ENCODE measurements around the gene CD37.

Gene CD37

DNA sequence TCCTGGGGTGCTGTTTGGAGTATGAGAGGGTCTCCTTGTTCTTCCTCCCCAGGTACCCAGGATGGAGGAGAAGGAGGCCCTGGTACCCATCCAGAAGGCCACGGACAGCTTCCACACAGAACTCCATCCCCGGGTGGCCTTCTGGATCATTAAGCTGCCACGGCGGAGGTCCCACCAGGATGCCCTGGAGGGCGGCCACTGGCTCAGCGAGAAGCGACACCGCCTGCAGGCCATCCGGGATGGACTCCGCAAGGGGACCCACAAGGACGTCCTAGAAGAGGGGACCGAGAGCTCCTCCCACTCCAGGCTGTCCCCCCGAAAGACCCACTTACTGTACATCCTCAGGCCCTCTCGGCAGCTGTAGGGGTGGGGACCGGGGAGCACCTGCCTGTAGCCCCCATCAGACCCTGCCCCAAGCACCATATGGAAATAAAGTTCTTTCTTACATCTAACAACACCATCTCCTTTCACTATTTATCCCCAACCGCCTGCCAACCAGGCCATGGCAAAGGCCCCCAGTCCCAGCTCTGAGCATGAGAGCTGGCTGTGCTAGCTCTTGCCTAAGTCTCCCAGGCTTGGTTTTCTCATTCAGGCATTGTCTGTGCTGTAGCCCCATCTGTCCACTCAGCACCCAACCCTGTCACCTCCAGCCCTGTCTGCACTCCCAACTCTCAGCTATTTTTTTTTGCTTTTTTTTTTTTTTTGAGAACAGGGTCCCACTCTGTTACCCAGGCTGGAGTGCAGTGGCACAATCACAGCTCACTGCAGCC, 39.6 kb downstream of the CD37 start:
- Histone ChIP-seq H4K20me1 (no peaks in the 10 kb centered on the region), H3K9me3 (replicated peaks in 1 of 11) (peaks cover 9 to 20% (median 13%) of the 10 kb centered on the region in 11 experiments), H3K27me3 (0 out of 22 replicates have a peak, but pooled peaks cover 0 to 4% (median 0%) of the 10 kb centered on the region in 11 experiments), H3K4me3 (no peak overlapping the region), H3K4me2 (peak overlapping the region in 8 of 11 experiments; percentile 6 to 68 (median 41); a peak in 10 of 22 replicates), H3K27ac (no peak overlapping the region), H3K4me1 (peaks cover 0 to 36% (median 20%) of the 10 kb centered on the region in 10 experiments; a peak in 13 of 20 replicates), H3K36me3 (peaks cover 0 to 3% (median 0%) of the 10 kb centered on the region in 11 experiments; a peak in 2 of 22 replicates), H3K9ac (no peak overlapping the region)
- no peak for TF ChIP-seq Cebpa-rat (IDR thresholded peaks at IDR 0.05)

DNA sequence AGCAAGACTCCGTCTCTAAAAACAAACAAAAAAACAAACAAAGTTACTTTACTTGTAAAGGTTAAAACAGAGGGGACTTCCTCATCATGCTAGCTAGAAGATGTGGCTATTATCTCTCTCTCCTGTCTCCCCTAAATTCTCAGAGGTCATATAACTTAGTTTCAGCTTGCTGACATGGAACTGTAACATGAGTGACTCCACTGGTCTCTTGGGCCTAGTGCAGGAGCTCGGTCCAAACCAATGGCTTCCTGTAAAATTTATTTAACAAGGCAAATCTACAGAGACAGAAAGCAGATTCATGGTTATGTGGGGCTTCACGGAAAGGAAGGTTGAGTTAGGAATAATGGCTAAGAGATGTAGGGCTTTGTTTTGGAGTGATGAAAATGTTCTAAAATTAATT, 43.3 kb downstream of the CD37 start:
- H3K9me3 ChIP-seq (replicated peaks in 1 of 11): peaks cover 21 to 24% (median 23%) of the 10 kb centered on the region in 11 experiments
- TF ChIP-seq Cebpa-rat (IDR thresholded peaks at IDR 0.05): no peak
- no peaks in the 10 kb centered on the region for H3K27me3 ChIP-seq
- H3K36me3 ChIP-seq: no peaks in the 10 kb centered on the region
- peak overlapping the region in 3 of 11 experiments; percentile 0 to 33 (median 27); a peak in 3 of 22 replicates for H3K4me2 ChIP-seq
- no peaks in the 10 kb centered on the region for H4K20me1 ChIP-seq
- H3K9ac ChIP-seq: no peak overlapping the region
- H3K4me1 ChIP-seq: peaks cover 0 to 36% (median 20%) of the 10 kb centered on the region in 10 experiments; a peak in 13 of 20 replicates
- no peak overlapping the region for H3K27ac ChIP-seq
- no peak overlapping the region for H3K4me3 ChIP-seq

DNA sequence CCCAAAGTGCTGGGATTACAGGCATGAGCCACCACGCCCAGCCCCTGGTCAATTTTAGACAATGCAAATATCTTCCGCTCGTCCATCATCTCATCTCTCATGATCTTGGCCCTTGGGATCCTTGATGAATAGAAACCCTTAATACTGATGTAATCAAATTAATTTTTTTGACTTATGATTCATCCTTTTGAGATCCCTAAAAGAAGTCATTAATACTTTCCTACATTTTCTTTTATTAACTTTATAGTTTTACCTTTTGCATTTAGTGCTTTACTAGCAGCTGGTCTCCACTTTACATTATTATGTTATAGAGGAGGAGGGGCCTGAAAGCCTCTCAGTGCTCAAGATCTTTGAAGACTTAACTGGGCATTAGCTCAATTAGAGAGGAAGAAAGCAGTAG, 45.2 kb downstream of the CD37 start:
- H3K4me3 ChIP-seq: no peak overlapping the region
- H3K27me3 ChIP-seq: no peaks in the 10 kb centered on the region
- peaks cover 0 to 23% (median 10%) of the 10 kb centered on the region in 10 experiments; a peak in 10 of 20 replicates for H3K4me1 ChIP-seq
- no peaks in the 10 kb centered on the region for H4K20me1 ChIP-seq
- H3K4me2 ChIP-seq: no peak overlapping the region; a peak in 1 of 22 replicates
- no peak for TF ChIP-seq Cebpa-rat (IDR thresholded peaks at IDR 0.05)
- H3K9ac ChIP-seq: no peak overlapping the region
- no peak overlapping the region for H3K27ac ChIP-seq
- H3K36me3 ChIP-seq: no peaks in the 10 kb centered on the region
- peaks cover 22 to 30% (median 24%) of the 10 kb centered on the region in 11 experiments for H3K9me3 ChIP-seq (replicated peaks in 1 of 11)

DNA sequence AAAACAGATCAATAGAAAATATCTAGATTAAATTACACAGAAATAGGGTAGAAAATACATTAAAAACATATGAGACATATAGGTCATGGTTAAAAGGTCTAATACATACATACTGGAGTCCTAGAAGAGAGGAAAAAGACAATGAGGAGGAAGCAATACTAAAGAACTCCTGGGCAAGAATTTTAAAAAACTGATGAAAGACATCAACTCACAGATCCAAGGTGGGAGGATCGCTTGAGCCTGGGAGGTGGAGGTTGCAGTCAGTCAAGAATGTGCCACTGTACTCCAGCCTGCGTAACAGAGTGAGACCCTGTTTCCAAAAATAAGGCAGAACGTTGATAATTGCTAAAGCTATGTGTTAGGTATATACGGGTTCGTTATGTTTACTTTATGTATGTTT, 47.4 kb downstream of the CD37 start:
- Histone ChIP-seq H3K27me3 (no peaks in the 10 kb centered on the region), H3K36me3 (no peaks in the 10 kb centered on the region), H3K4me3 (no peak overlapping the region), H3K9ac (no peak overlapping the region), H3K4me2 (no peak overlapping the region), H3K9me3 (replicated peaks in 1 of 11) (peaks cover 22 to 30% (median 24%) of the 10 kb centered on the region in 11 experiments), H4K20me1 (no peaks in the 10 kb centered on the region), H3K27ac (no peak overlapping the region), H3K4me1 (peaks cover 0 to 28% (median 14%) of the 10 kb centered on the region in 10 experiments; a peak in 12 of 20 replicates)
- no peak for TF ChIP-seq Cebpa-rat (IDR thresholded peaks at IDR 0.05)

DNA sequence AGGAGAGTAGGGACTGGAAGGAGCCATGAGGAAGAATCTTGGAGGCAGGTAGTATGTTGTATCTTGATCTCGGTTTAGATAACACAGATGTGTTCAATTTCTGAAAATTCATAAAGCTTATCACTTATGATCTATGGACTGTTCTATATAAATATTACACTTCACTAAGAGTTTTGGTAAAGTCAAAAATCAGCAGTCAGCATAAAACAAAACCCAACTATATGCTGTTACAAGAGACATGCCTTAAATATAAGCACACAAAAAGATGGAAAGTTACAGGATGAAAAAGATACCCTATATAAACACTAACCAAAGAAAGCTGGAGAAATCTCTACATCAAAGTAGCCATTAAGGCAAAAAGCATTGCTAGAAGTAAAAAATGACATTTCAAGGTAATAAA, 48.4 kb downstream of the CD37 start:
- H3K36me3 ChIP-seq: no peaks in the 10 kb centered on the region
- H3K27ac ChIP-seq: no peak overlapping the region
- no peak overlapping the region for H3K4me3 ChIP-seq
- H3K4me2 ChIP-seq: no peak overlapping the region
- no peaks in the 10 kb centered on the region for H4K20me1 ChIP-seq
- peaks cover 9 to 33% (median 22%) of the 10 kb centered on the region in 10 experiments for H3K4me1 ChIP-seq
- TF ChIP-seq Cebpa-rat (IDR thresholded peaks at IDR 0.05): no peak
- H3K9me3 ChIP-seq (replicated peaks in 1 of 11): peaks cover 22 to 30% (median 24%) of the 10 kb centered on the region in 11 experiments
- H3K27me3 ChIP-seq: no peaks in the 10 kb centered on the region; a peak in 1 of 22 replicates
- no peak overlapping the region for H3K9ac ChIP-seq

DNA sequence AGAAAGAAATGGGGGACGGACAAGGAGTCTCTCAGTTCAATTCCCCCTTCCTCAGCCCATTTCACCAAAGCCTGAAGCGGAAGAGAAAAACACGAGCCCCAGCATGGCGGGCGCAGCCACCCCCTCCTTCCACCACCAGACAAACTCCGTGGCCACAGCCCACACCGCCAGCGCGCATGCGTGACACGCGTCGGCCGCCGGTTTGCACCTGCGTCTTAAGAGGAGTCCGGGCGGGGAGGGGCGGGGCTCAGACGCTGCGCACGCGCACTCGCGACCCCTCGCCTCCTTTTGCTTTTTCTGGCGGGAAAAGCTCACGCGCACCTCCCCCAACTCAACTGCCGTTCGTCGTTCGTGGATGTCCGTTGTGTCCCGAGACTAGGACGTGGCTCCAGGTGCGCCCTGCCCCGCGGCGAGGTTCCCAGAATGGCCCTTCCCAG, 52.7 kb downstream of the CD37 start, which contains the start of gene KASH5:
Gene KASH5, plus strand, starts transcription at position 314 of the 437 bp plus-strand sequence. CDS start 2,635 bp downstream, outside the sequence.
- no peaks in the 10 kb centered on the region for H3K36me3 ChIP-seq
- H3K4me1 ChIP-seq: peaks cover 11 to 53% (median 35%) of the 10 kb centered on the region in 10 experiments
- H4K20me1 ChIP-seq: peaks cover 0 to 9% (median 0%) of the 10 kb centered on the region in 11 experiments; a peak in 1 of 22 replicates
- peaks cover 0 to 19% (median 7%) of the 10 kb centered on the region in 11 experiments; a peak in 9 of 22 replicates for H3K27me3 ChIP-seq
- H3K9me3 ChIP-seq (replicated peaks in 1 of 11): peaks cover 5 to 13% (median 6%) of the 10 kb centered on the region in 11 experiments; a peak in 18 of 22 replicates
- no peak within 1 kb of the TSS for H3K27ac ChIP-seq
- no peak for TF ChIP-seq Cebpa-rat (IDR thresholded peaks at IDR 0.05)
- H3K4me3 ChIP-seq: no peak within 1 kb of the TSS
- peak within 1 kb of the TSS; percentile 44 to 81 (median 72) for H3K4me2 ChIP-seq
- H3K9ac ChIP-seq: 0 out of 22 replicates have a peak within 1 kb of the TSS, but pooled peaks of 1 of the 11 experiments have one; percentile 17

- peaks cover 11 to 64% (median 38%) of the 10 kb centered on the region in 10 experiments for H3K4me1 ChIP-seq
- H3K36me3 ChIP-seq: no peaks in the 10 kb centered on the region
These were observed 54.2 kb downstream of the CD37 start for GRCh38 chr19:49389406-49389805.

More at GRCh38 chr19:49389406-49389805, 54.2 kb downstream of the CD37 start:
- TF ChIP-seq Cebpa-rat (IDR thresholded peaks at IDR 0.05): no peak
- H3K27ac ChIP-seq: no peak overlapping the region
- H3K4me3 ChIP-seq: no peak overlapping the region
- peaks cover 0 to 19% (median 7%) of the 10 kb centered on the region in 11 experiments; a peak in 9 of 22 replicates for H3K27me3 ChIP-seq
- no peak overlapping the region; a peak in 1 of 22 replicates for H3K9ac ChIP-seq
- H4K20me1 ChIP-seq: peaks cover 0 to 9% (median 0%) of the 10 kb centered on the region in 11 experiments; a peak in 1 of 22 replicates
- no peaks in the 10 kb centered on the region for H3K9me3 ChIP-seq (replicated peaks in 1 of 11)
- H3K4me2 ChIP-seq: 0 out of 22 replicates have a peak overlapping the region, but pooled peaks of 1 of the 11 experiments have one; percentile 15

All from BLaER1 treated with 17β-estradiol and CSF1 and Interleukin-3, amounts not matched to agents 10 nM and 100 nM (cell line).